Uterus (tissue), 4 donors: ENCODE data around the gene CCNY. TPM values are rescaled to one million over a fixed set of nuclear protein-coding genes. Genes with fewer than 3 reads are reported as not detected.

Experiments used
- DNase-seq, 2 donors: peaks; one replicate each; pipeline ENCODE4 v3.0.0-alpha.2; 2019 to 2020
- H3K27ac ChIP-seq, 2 donors: fragments of 200-600 bp; sonication (generic); 1 replicate in 1 of 2; 2 replicates in 1 of 2; pipeline ENCODE4 v1.5.1; 2016 to 2018
- H3K27me3 ChIP-seq, 2 donors: fragments of 200-600 bp; sonication (generic); one replicate each; pipeline ENCODE4 v1.5.1; 2018 to 2019; ENCODE audit warnings: control low read depth in 1 of 2
- H3K36me3 ChIP-seq, 2 donors: fragments of 200-600 bp; sonication (generic); one replicate each; pipeline ENCODE4 v1.5.1; 2019; ENCODE audit warnings: control low read depth in 1 of 2
- H3K4me1 ChIP-seq, 2 donors: fragments of 200-600 bp; sonication (generic); one replicate each; pipeline ENCODE4 v1.5.1; 2018 to 2019; ENCODE audit warnings: control low read depth in 1 of 2
- H3K4me3 ChIP-seq, 2 donors: fragments of 200-600 bp; sonication (generic); 1 replicate in 1 of 2; 2 replicates in 1 of 2; pipeline ENCODE4 v1.5.1; 2018 to 2019; ENCODE audit warnings: mild to moderate bottlenecking in 1 of 2
- H3K9me3 ChIP-seq, 2 donors: fragments of 200-600 bp; sonication (generic); one replicate each; pipeline ENCODE4 v1.5.1; 2019; ENCODE audit warnings: control low read depth in 1 of 2
- CTCF ChIP-seq, 4 experiments: fragments of 200-600 bp in 2 of 4; fragments of 450-650 bp in 2 of 4; sonication (generic) in 2 of 4; IDR thresholded peaks; one replicate each; pipeline ENCODE4 v1.5.1; 2016 to 2019; ENCODE audit warnings: antibody characterized with exemption in 4 of 4, mild to moderate bottlenecking in 2 of 4, moderate library complexity in 1 of 4
- POLR2A ChIP-seq, 2 donors: fragments of 450-650 bp; IDR thresholded peaks; one replicate each; pipeline ENCODE4 v1.6.1; 2016; ENCODE audit warnings: antibody characterized with exemption in 2 of 2, mild to moderate bottlenecking in 1 of 2, moderate library complexity in 1 of 2
- intact Hi-C: fragments of 100-400 bp; cut with DNase I; formaldehyde crosslinking; loops from one replicate; pipeline ENCODE4 v1.15.1; 2023; ENCODE audit warnings: low total_unique reads
- total RNA-seq, 4 donors: library from RNA; depleted of rRNA in 3 of 4; stranded (reverse); fragments of >200 nt in 3 of 4; gene quantifications; one replicate each; pipeline versions ENCODE4 v1.1.0 to v1.2.4, GENCODE V29; 2014 to 2023
- donor health status: DM: yes; HTN: yes; CAD: no.

The CCNY gene
- total RNA-seq, 4 donors from 2014 or later: 28.2 to 79.2 (median 46.2) TPM

GRCh38 chr10:35555962-35556930 is 219.9 kb downstream of the CCNY start:
- TF ChIP-seq CTCF (IDR thresholded peaks at IDR 0.05) (no peak), POLR2A (IDR thresholded peaks at IDR 0.05) (no peak)
- intact Hi-C loops: no loop called here
- Histone ChIP-seq H3K4me1 (no peaks in the 10 kb centered on the region), H3K4me3 (no peak overlapping the region), H3K36me3 (no peaks in the 10 kb centered on the region), H3K27ac (no peak overlapping the region), H3K9me3 (no peaks in the 10 kb centered on the region), H3K27me3 (no peaks in the 10 kb centered on the region)
- no peak for DNase-seq

- DNase-seq: no peak
- intact Hi-C loops: no loop called here
- Histone ChIP-seq H3K4me3 (no peak overlapping the region), H3K4me1 (no peaks in the 10 kb centered on the region), H3K9me3 (no peaks in the 10 kb centered on the region), H3K36me3 (no peaks in the 10 kb centered on the region), H3K27me3 (no peaks in the 10 kb centered on the region), H3K27ac (no peak overlapping the region)
- no peak for TF ChIP-seq POLR2A (IDR thresholded peaks at IDR 0.05)
- no peak for TF ChIP-seq CTCF (IDR thresholded peaks at IDR 0.05)
These were observed 222.0 kb downstream of the CCNY start for GRCh38 chr10:35558276-35558675.

GRCh38 chr10:35559416-35559815 is 223.1 kb downstream of the CCNY start:
- Histone ChIP-seq H3K27me3 (no peaks in the 10 kb centered on the region), H3K36me3 (no peaks in the 10 kb centered on the region), H3K4me1 (no peaks in the 10 kb centered on the region), H3K9me3 (no peaks in the 10 kb centered on the region), H3K27ac (no peak overlapping the region), H3K4me3 (no peak overlapping the region)
- DNase-seq: no peak
- TF ChIP-seq POLR2A (IDR thresholded peaks at IDR 0.05) (no peak), CTCF (IDR thresholded peaks at IDR 0.05) (no peak)
- intact Hi-C loops: no loop called here

GRCh38 chr10:35561715-35562114 is 225.4 kb downstream of the CCNY start:
- no peaks in the 10 kb centered on the region for H3K27me3 ChIP-seq
- H3K27ac ChIP-seq: no peak overlapping the region
- DNase-seq: no peak
- intact Hi-C loops: loop anchor here (10.0 kb wide), 1 partner anchor 227 kb away; the partner anchor contains the start of gene CCNY
- H3K4me1 ChIP-seq: no peaks in the 10 kb centered on the region
- no peaks in the 10 kb centered on the region for H3K36me3 ChIP-seq
- no peak for TF ChIP-seq POLR2A (IDR thresholded peaks at IDR 0.05)
- no peak for TF ChIP-seq CTCF (IDR thresholded peaks at IDR 0.05)
- no peaks in the 10 kb centered on the region for H3K9me3 ChIP-seq
- H3K4me3 ChIP-seq: no peak overlapping the region

GRCh38 chr10:35562427-35562826 is 226.1 kb downstream of the CCNY start:
- no peak for DNase-seq
- Histone ChIP-seq H3K27me3 (no peaks in the 10 kb centered on the region), H3K27ac (no peak overlapping the region), H3K4me1 (no peaks in the 10 kb centered on the region), H3K9me3 (no peaks in the 10 kb centered on the region), H3K4me3 (no peak overlapping the region), H3K36me3 (no peaks in the 10 kb centered on the region)
- TF ChIP-seq CTCF (IDR thresholded peaks at IDR 0.05) (no peak), POLR2A (IDR thresholded peaks at IDR 0.05) (no peak)
- intact Hi-C loops: loop anchor here (10.0 kb wide), 1 partner anchor 228 kb away; the partner anchor contains the start of gene CCNY
